Skeletal muscle cell (primary cell): ENCODE data around the gene CENPT.
"Not testable (repeated sequence)": the region's sequence is repeated elsewhere in the genome, so short reads cannot be mapped to it uniquely, and the experiment has no call there.

Experiments
- DNase-seq: peaks from one replicate; pipeline ENCODE4 v3.0.0-alpha.2; 2010; ENCODE audit warnings: low read depth
- H3K4me3 ChIP-seq: 2 replicates; pipeline ENCODE4 v1.5.1; 2011; ENCODE audit warnings: low read depth, mild to moderate bottlenecking, control low read depth, low read length, moderate library complexity

CENPT gene

DNA sequence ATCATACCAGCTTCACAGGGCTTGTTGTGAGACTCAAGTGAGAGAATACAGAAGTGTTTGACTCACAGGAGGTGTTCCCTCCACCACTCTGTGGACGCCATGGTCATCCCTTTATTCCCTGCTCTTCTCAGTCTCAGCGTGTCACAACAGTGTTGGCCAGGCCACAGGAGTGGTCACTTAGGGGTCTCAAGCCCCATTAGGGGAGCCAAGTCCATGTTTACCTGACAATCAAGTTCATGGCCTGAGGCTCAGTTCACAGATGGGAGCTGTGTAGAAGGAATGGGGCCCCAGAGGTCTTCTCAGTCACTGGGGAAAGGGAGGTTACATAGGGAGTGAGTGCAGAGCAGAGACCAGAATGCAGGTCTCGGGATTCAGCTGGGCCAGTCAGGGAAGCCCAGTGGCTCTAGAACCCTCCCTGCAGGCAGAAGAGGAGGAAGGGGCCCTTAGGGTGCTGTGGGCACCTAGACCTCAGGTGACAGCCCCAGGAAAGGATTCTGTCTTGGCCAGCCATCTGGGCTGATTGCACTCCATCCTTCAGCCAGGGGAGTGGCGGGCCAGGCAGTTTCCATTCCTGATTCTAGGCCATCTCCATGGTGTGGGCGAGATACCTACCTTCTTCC is 9.5 kb upstream of the CENPT start:
- no peak overlapping the region for H3K4me3 ChIP-seq
- no peak for DNase-seq

DNA sequence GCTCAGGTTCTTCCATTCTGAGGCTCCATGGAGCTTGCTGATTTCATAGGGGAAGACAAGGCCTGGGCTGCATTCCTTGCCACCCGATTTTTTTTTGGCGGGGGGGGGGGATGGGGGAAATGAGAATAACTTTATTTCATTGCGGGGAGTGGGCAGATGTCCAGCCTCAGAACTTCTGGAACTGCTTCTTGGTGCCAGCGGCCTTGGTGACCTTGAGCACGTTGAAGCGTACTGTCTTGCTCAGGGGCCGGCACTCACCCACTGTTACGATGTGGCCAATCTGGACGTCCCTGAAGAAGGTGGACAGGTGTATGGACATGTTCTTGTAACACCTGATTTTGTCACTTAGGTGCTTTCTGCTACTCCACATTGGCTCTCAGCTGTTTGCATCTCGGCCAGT is 8.3 kb upstream of the CENPT start:
- DNase-seq, result no peak
- H3K4me3 ChIP-seq, result no peak overlapping the region

DNA sequence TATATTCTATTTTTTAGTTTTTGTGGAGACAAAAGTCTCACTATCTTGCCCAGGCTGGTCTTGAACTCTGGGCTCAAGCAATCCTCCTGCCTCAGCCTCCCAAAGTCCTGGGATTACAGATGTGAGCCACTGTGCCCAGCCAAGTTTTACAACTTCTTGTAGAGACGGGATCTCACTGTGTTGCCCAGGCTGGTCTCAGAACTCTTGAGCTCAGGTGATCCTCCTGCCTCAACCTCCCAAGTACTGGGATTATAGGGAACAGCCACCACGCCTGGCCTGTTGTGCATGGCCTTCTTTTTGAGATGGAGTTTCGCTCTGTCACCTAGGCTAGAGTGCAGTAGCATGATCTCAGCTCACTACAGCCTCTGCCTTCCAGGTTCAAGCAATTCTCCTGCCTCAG is 6.2 kb upstream of the CENPT start:
- no peak for DNase-seq
- H3K4me3 ChIP-seq, result no peak overlapping the region

DNA sequence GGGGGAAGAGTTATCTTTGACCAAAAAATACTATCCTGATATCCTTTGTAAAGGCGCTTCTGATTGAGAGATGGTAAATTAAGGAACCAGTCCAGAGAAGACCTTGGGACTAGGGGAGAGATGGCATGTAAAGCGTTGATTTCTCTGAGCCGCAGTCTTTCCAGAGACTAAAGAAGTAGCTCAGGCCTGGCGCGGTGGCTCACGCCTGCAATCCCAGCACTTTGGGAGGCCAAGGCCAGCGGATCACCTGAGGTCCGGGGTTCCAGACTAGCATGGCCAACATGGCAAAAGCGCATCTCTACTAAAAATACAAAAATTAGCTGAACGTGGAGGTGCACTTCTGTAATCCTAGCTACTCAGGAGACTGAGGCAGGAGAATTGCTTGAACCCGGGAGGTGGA is 625 bp upstream of the CENPT start:
- no peak for DNase-seq
- H3K4me3 ChIP-seq, result peak overlapping the region; percentile 92

DNA sequence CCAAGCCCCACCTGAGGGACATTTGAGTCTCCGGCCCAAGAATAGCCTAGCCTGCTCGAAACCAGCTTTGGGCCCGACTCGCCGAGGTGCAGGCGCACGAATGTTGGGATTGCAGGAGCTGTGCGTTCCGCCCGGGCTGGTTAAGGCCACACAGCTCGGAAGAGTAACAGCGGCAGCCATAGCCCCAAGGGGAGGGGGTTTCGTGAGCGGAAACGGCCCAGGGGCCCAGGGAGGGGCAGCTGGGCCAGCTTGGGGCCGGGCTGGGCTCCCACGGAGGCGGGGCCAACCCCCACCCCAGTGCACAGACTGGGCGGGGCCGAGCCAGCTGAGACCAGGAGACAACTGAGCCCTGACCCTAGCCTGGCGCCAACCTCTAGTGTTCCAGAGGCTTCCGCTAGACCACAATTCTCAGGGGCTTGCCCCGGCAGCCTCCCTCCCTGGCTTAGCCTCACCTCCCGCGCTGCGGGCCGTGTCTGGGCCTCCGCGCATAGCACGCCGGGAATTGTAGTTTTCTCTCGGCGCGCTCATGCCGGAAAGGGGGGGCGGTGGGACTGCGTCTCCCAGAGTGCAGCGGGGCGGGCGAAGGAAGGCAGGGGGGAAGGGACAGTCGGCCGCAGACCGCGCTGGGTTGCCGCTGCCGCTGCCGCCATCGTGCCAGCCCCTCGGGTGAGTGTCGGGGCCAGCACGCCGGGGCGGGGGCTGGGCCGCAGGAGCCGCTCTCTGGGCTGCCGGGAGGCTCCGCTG is 1.0 kb downstream of the CENPT start, which contains the start of gene NUTF2:
NUTF2 (plus strand) TSS at position 614 of the 744 bp plus-strand sequence. CDS start 18,198 bp downstream, outside the sequence.
- DNase-seq, result peak; percentile 70
- H3K4me3 ChIP-seq, result peak within 1 kb of the TSS; percentile 92

DNA sequence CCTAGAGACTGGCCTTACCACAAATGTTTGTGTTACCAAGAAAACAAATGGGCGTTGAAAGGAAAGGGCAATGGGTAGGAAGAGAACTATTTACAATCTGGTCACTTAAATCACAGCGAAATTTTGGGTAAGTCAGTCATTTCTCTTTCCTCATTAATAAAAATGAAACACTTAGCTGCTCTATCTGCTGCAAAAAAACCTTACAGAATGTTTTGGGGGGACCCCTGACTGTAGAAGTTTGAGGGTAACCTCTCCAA is 1.5 kb downstream of the CENPT start:
- DNase-seq, result no peak
- peak overlapping the region; percentile 92 for H3K4me3 ChIP-seq

DNA sequence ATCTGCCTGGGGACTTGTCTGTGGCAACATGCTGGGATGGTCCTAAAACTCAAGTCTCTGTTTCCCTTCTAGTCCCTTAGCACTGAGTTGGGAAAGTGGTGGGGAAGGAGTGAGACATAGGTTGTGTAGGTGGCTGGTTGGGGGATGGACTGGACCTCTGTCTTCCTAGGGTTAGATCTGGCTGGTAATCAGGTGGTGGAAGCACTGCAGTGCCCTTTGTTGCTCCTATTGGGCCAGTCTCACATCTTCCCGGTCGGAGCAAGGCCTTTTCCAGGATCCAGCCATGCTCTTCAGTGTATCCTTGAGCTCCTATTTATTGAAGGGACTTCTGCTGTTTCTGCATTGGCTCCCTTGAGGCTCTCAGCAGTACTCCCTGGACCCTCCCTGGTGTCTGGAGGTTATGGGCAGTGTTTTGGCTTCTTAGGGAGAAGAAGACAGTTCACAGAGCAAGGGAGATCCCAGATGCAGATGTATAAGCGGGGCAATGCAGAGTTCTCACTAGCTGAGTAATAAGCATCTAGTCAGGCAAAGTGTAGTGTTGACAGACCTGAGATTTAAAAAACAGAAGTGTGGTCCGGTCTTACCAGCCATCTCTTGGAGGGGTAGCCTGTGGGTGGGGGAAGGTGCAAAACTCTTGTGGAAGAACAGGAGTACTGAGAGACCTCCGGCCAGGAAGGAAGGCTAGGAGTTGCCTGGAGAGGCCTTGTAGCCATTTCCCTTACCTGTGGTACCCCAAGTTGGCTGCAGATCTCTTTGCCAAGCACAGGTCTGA is 2.0 kb downstream of the CENPT start:
- DNase-seq, result no peak
- peak overlapping the region; percentile 92 for H3K4me3 ChIP-seq

DNA sequence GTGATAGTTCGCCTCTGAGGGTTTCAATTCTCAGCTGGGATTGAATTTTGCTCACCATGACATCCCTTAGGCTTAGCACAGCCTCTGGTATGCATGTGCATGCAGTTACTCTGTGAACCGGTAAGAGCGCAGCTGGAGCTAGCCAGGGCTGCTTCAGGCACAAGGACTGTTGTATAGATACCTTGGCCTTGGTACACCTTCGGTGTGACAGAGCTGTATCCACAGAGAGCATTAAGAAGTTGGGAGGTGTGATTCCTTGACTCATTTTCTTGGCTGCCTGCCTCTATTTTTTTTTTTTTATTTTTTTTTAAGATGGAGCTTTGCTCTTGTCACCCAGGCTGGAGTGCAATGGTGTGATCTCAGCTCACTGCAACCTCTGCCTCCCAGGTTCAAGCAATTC is 3.0 kb downstream of the CENPT start:
- no peak for DNase-seq
- H3K4me3 ChIP-seq, result peak overlapping the region; percentile 7

DNA sequence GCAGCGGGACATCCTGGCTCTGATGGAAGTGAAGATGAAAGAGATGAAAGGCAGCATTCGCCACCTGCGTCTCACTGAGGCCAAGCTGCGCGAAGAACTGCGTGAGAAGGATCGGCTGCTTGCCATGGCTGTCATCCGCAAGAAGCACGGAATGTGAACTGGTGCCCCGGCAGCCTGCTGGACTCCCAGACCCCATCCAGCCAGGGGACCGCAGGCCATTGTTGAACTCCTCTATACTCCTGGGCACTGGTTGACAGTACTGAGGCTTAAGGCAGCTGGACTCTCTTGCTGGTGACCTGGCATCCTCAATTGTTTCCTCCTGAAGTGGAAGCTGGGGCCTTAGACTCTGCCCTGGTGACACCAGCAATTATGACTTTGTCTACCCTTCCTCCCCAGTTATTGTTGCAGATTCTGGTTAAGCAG is 4.1 kb downstream of the CENPT start:
- H3K4me3 ChIP-seq, result peak overlapping the region; percentile 75
- DNase-seq, result no peak

DNA sequence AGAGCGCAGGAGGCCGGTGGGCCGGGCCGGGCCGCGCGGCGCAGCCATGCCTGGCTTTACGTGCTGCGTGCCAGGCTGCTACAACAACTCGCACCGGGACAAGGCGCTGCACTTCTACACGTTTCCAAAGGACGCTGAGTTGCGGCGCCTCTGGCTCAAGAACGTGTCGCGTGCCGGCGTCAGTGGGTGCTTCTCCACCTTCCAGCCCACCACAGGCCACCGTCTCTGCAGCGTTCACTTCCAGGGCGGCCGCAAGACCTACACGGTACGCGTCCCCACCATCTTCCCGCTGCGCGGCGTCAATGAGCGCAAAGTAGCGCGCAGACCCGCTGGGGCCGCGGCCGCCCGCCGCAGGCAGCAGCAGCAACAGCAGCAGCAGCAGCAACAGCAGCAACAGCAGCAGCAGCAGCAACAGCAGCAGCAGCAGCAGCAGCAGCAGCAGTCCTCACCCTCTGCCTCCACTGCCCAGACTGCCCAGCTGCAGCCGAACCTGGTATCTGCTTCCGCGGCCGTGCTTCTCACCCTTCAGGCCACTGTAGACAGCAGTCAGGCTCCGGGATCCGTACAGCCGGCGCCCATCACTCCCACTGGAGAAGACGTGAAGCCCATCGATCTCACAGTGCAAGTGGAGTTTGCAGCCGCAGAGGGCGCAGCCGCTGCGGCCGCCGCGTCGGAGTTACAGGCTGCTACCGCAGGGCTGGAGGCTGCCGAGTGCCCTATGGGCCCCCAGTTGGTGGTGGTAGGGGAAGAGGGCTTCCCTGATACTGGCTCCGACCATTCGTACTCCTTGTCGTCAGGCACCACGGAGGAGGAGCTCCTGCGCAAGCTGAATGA is 4.8 kb downstream of the CENPT start:
- no peak for DNase-seq
- peak overlapping the region; percentile 75 for H3K4me3 ChIP-seq

DNA sequence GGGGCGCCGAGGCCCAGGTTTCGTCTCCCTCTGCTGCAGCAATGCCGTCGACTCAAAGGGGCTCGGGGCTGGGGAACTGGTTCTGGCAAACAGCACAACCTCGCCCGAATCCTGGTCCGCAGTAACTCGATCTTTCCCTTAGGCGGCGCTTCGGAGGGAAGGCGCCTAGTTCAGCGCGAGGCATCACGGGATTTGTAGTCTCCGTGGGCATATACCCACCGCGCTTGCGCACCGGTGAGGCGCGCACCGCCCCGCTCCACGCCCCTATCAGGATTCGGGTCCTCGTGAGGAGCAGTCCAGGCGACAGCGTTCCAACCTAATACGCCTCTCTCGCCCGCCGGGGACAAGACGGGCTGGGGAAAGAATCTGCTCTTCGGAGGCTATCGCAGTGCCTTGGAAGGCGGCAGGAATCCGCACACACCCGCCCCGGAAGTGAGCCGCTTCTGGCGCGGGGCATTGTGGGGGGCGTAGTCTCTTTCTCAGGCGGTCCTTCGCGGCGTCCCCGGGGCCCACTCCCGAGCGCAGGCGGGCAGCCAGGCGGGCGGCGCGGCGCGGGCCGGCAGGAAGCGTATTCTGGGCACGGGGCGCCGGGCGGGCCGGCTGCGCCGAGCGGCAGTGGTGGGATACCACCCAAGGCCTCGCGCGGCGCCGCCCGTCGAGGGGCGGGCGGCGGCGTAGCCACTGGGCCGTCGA is 5.5 kb downstream of the CENPT start, which contains the start of gene THAP11:
THAP11 (plus strand) TSS at position 505 of the 693 bp plus-strand sequence. CDS start 235 bp downstream, outside the sequence.
- peak within 1 kb of the TSS; percentile 75 for H3K4me3 ChIP-seq
- peak; percentile 74 for DNase-seq

DNA sequence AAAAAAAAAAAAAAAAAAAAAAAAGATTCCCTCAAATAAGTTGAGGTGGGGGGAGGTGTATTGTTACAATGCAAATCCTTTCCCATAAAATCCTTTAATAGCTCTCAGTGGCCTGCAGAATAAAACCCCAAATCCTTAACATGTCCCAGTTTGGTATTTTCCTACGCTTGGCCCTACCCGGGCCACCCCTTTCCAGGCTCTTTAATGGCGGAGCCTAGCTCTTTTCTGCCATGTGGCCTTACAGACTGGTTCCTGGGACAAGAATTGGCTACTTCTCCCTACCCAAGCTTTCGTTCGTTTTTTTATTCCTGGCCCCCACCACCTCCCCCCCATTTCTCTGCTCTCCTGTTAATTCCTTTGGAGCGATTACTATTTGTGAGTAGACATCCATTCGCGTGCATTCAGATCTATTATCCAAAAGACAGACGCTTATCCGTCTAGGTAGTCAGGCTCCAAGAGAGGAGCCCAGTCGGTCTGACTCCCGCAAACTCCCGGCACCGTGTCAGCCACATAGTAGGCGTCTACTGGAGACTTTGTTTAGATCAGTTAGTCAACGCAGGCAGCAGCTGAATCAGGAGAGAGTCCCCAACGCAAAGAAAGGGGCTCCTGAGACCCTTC is 6.2 kb downstream of the CENPT start:
- H3K4me3 ChIP-seq, result peak overlapping the region; percentile 75
- no peak for DNase-seq

DNA sequence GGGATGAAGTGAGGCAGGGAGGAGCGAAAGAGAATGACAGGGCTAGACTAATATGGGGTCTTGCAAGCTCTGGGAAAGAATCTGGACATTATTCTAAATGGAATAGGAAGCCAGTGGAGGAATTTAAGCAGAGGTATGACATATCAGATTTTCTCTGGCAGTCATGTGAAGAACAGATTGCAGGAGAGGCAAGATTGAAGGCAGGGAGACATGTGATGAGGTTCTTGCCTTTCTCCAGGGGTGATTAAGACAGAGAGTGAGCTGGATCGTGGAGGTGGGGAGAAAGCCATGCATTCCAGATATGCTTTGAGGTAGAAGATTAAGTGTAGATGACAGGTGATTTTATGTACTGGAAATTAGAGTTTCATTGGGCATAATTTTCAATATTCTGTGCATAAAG is 9.7 kb downstream of the CENPT start:
- H3K4me3 ChIP-seq, result no peak overlapping the region
- no peak for DNase-seq

DNA sequence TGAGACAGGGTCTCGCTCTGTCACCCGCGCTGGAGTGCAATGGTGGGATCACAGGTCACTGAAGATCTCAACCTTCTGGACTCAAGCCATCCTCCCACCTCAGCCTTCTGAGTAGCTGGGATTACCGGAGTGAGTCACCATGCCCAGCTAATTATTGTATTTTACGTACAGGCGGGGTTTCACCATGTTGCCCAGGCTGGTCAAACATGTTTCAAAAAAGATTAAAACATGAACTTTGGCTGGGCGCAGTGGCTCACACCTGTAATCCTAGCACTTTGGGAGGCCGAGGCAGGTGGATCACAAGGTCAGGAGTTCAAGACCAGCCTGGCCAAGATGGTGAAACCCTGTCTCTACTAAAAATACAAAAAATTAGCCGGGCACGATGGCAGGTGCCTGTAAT is 10.3 kb downstream of the CENPT start:
- not testable (repeated sequence) for H3K4me3 ChIP-seq, DNase-seq

DNA sequence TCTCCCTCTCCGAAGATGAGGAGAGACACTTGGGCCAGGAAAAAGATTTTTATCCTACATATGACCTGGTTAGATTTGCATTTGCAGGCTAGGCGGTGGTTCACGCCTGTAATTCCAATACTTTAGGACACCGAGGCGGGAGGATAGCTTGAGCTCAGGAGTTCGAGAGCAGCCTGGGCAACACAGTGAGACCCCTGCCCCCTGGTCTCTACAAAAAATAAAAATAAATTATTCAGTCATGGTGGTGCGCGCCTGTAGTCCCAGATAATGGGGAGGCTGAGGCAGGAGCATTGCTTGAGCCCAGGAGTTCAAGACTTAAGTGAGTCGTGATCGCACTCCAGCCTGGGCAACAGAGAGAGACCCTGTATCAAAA is 13.3 kb downstream of the CENPT start:
- peak overlapping the region; percentile 82 for H3K4me3 ChIP-seq
- DNase-seq, result no peak

DNA sequence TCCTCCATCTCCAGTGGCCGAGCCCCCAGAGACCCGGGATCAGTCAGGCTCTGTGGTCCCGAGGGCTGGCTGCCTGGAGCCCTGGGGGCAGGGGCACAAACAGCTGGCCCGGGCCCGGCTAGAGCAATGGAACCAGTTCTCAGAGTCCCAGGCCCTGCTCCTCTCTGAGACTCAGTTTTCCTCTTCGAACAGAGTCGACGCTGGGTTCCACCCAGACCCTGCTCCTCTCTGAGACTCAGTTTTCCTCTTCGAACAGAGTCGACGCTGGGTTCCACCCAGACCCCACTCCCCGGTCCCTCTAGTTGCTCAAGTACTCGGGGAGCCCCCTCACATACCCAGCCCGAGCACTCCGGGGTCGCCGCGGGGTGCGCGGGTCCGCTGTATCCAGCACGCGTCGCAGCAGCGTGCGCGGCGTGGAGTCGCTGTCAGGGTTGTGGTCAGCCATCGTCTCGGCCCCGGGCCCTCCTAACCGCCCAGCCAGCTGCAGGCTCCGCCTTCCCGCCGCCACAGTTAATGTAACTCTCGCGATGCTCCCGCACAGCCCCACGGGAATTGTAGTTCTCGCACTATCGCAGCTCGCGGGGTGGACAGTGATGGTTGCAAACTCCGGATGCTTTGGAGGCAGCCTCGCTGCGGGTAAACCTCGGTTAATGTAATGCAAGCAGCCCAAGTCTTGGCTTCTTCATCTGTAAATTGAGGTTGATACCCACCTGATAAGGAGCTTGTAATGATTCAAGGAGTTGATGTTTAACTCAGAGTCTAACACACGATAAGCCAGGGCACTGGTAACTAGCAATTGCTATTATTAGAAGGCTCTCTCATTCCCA is 13.9 kb downstream of the CENPT start:
- H3K4me3 ChIP-seq, result peak overlapping the region; percentile 82
- DNase-seq, result peak; percentile 59

DNA sequence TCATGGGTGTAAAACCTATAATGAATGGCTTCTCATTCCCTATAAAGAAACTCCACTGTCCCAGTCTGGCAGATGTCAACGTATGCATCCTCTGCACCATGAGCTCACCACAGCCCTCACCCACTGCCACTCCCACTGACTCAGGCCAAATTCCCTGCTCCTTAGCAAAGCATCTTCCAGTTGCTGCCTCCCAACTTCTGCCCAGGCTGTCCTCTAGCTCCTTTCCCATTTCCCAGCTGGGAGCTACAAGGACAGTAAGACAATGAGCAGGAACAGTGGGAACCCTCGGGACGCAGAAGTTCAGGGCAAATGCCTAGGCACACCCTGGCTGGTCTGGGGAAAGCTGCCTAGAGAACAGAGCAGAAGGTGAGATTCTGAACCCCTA is 14.5 kb downstream of the CENPT start:
- no peak for DNase-seq
- H3K4me3 ChIP-seq, result peak overlapping the region; percentile 82

DNA sequence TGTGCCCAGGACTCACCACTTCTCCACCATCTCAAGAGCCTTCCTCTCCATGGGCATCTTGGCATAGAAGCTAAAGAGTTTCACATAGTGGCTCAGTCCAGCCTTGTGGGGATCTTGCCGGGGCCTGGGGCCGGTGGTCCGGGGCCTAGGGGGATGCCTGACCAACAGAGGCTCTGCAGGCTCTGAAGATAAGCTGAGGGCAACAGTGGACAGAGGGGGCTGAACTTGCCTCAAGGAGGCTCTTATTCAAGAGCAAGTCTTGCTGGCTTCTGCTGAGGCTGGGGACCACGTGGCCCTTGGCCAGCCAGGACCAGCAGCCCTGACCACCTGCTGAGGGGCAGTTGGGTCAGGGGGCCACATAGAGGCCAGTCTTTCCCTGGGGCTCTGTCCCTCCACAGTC is 18.8 kb downstream of the CENPT start:
- no peak for DNase-seq
- no peak overlapping the region for H3K4me3 ChIP-seq
